OCI-LY1 (cell line): ENCODE results near the gene ZNF232.

Experiments
- EZH2 ChIP-seq: fragments of 200-600 bp; sonication (generic), shearing (Covaris generic); IDR thresholded peaks from 2 replicates; pipeline ENCODE4 v1.8.0; 2017; ENCODE audit warnings: borderline replicate concordance, mixed run types, mild to moderate bottlenecking, antibody characterized with exemption, low read length, moderate library complexity, mixed read lengths
- TF ChIP-seq, protein P1 (sequence below): fragments of 200-600 bp; sonication (generic), shearing (Covaris generic); IDR thresholded peaks from 2 replicates; pipeline ENCODE4 v1.5.1; 2017; ENCODE audit warnings: mild to moderate bottlenecking, antibody characterized with exemption, low read length, moderate library complexity, mixed read lengths

DNA sequence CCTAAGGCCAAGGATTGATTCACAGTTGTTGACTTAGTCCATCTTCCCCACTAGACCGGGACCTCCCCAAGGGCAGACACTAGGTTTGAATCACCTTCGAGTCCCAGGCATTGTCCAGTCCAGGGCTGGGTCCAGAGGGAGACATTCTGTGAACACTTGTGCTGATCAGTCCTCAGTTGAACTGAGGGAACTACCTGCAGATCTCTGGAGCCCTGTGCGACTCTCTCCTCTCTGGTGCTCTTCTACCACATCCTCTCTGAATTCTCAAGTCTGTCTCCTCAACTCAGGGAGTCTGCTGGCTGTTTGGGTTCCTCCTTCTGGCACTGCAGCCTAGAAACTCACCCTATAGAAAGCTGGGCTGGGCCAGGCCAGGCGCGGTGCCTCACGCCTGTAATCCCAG, 10.8 kb downstream of the ZNF232 start:
- no peak for TF ChIP-seq EZH2
- TF ChIP-seq, protein P1, sequence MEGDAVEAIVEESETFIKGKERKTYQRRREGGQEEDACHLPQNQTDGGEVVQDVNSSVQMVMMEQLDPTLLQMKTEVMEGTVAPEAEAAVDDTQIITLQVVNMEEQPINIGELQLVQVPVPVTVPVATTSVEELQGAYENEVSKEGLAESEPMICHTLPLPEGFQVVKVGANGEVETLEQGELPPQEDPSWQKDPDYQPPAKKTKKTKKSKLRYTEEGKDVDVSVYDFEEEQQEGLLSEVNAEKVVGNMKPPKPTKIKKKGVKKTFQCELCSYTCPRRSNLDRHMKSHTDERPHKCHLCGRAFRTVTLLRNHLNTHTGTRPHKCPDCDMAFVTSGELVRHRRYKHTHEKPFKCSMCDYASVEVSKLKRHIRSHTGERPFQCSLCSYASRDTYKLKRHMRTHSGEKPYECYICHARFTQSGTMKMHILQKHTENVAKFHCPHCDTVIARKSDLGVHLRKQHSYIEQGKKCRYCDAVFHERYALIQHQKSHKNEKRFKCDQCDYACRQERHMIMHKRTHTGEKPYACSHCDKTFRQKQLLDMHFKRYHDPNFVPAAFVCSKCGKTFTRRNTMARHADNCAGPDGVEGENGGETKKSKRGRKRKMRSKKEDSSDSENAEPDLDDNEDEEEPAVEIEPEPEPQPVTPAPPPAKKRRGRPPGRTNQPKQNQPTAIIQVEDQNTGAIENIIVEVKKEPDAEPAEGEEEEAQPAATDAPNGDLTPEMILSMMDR: no peak
